NCI-H1092 (cell line): ENCODE data around the gene IL3RA.
"Not testable (repeated sequence)": the region's sequence is repeated elsewhere in the genome, so short reads cannot be mapped to it uniquely, and the experiment has no call there.

Experiments
- DNase-seq: peaks from one replicate; lab custom pipeline; 2025; lab: John Stamatoyannopoulos, UW

Gene IL3RA

GRCh38 chrX:1336331-1336943 lies at the start of gene IL3RA:
IL3RA (plus strand) TSS chrX:1336785; CDS start chrX:1341766, 4,981 bp downstream.
- DNase-seq = no peak

- no peak for DNase-seq
These were observed 47.0 kb upstream of the IL3RA start for GRCh38 chrX:1289535-1289934.

GRCh38 chrX:1291110-1291740 lies 45.4 kb upstream of the IL3RA start:
- no peak for DNase-seq

GRCh38 chrX:1292575-1293290 lies 43.9 kb upstream of the IL3RA start:
- DNase-seq = no peak

GRCh38 chrX:1294301-1295067 lies 42.1 kb upstream of the IL3RA start:
- DNase-seq = no peak

GRCh38 chrX:1295550-1295949 lies 41.0 kb upstream of the IL3RA start:
- DNase-seq = no peak

- DNase-seq = not testable (repeated sequence)
These were observed 39.0 kb upstream of the IL3RA start for GRCh38 chrX:1297591-1297990.

GRCh38 chrX:1300449-1300848 lies 36.1 kb upstream of the IL3RA start:
- no peak for DNase-seq

- DNase-seq = no peak
These were observed 31.2 kb upstream of the IL3RA start for GRCh38 chrX:1305411-1305810.

- no peak for DNase-seq
These were observed 29.5 kb upstream of the IL3RA start for GRCh38 chrX:1306909-1307625.

GRCh38 chrX:1307626-1308340 lies 28.8 kb upstream of the IL3RA start:
- no peak for DNase-seq

- DNase-seq = no peak
These were observed 28.1 kb upstream of the IL3RA start for GRCh38 chrX:1308476-1308875.

GRCh38 chrX:1308917-1309316 lies 27.7 kb upstream of the IL3RA start:
- not testable (repeated sequence) for DNase-seq

GRCh38 chrX:1313788-1314187 lies 22.8 kb upstream of the IL3RA start:
- DNase-seq = no peak

- DNase-seq = no peak
These were observed 20.1 kb upstream of the IL3RA start for GRCh38 chrX:1316527-1316926.

GRCh38 chrX:1321674-1322073 lies 14.9 kb upstream of the IL3RA start:
- DNase-seq = no peak

GRCh38 chrX:1322393-1322792 lies 14.2 kb upstream of the IL3RA start:
- DNase-seq = no peak

- DNase-seq = peak; percentile 8
These were observed 13.3 kb upstream of the IL3RA start for GRCh38 chrX:1323315-1323714.

- DNase-seq = no peak
These were observed 11.0 kb upstream of the IL3RA start for GRCh38 chrX:1325515-1326116.

GRCh38 chrX:1327651-1328304 lies 8.8 kb upstream of the IL3RA start:
- no peak for DNase-seq
